Measurements from ENCODE around the gene ANKRD40. TPM values are rescaled to one million over a fixed set of nuclear protein-coding genes. Genes with fewer than 3 reads are reported as not detected.

Gene ANKRD40
- total RNA-seq, 4 donors from 2014 or later = 18.2 to 24.7 (median 21.4) TPM

DNA sequence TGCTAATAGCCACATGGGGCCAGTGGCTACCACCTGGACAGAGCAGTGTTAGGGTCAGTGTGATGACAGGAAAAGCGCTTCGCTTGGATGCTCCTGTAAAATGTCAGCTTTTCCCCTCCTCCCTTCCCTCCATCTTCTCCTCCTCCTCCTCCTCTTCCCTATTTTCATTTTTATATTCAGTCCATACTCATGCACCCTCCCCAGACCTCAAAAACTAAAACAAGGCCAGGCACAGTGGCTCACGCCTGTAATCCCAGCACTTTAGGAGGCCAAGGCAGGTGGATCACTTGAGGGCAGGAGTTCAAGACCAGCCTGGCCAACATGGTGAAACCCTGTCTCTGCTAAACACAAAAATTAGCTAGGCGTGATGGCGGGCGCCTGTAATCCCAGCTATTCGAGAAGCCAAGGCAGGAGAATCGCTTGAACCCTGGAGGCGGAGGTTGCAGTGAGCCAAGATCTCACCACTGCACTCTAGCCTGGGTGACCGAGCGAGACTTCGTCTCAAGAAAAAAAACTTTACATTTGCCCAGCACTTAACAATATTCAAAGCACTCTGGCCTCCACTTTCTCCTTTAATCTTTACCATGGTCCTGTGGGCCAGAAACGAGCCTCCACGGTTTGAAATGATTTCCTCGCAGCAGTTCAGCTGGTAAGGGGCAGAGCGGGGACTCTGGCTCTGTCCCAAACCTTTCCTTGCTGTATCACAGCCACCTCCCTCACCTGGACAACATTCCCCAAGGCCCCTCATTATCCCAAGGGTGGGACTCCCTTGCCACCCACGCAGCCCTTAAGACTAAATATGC is 21.8 kb downstream of the ANKRD40 start:
- Histone ChIP-seq H3K9me3 (no peaks in the 10 kb centered on the region), H3K4me1 (peaks cover 0 to 67% (median 10%) of the 10 kb centered on the region in 4 donors), H3K4me3 (peak overlapping the region in 1 of 4 donors; percentile 10), H3K27me3 (no peaks in the 10 kb centered on the region), H3K36me3 (no peaks in the 10 kb centered on the region), H3K27ac (peak overlapping the region in 3 of 4 donors; percentile 67 to 91 (median 89))
- DNase-seq = no peak
- TF ChIP-seq POLR2A (IDR thresholded peaks at IDR 0.05) = no peak
- TF ChIP-seq, protein P1, sequence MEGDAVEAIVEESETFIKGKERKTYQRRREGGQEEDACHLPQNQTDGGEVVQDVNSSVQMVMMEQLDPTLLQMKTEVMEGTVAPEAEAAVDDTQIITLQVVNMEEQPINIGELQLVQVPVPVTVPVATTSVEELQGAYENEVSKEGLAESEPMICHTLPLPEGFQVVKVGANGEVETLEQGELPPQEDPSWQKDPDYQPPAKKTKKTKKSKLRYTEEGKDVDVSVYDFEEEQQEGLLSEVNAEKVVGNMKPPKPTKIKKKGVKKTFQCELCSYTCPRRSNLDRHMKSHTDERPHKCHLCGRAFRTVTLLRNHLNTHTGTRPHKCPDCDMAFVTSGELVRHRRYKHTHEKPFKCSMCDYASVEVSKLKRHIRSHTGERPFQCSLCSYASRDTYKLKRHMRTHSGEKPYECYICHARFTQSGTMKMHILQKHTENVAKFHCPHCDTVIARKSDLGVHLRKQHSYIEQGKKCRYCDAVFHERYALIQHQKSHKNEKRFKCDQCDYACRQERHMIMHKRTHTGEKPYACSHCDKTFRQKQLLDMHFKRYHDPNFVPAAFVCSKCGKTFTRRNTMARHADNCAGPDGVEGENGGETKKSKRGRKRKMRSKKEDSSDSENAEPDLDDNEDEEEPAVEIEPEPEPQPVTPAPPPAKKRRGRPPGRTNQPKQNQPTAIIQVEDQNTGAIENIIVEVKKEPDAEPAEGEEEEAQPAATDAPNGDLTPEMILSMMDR (IDR thresholded peaks at IDR 0.05) = no peak

DNA sequence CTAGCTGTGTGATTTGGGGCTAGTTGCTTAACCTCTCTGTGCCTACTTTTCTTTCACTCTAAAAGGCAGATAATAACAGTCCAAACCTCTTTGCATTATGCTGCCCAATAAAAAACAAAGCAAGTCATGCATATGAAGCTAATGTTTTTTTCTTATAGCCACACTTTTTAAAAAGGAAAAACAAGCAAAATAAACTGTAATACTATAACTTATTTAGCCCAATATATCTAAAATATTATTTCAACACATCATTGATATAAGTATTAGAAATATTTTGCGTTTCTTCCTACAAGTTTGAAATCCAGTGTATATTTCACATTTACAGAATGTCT is 22.4 kb downstream of the ANKRD40 start:
- TF ChIP-seq POLR2A (IDR thresholded peaks at IDR 0.05) = no peak
- TF ChIP-seq, protein P1 (IDR thresholded peaks at IDR 0.05) = no peak
- H3K9me3 ChIP-seq = no peaks in the 10 kb centered on the region
- no peak for DNase-seq
- H3K4me3 ChIP-seq = no peak overlapping the region
- H3K4me1 ChIP-seq = peaks cover 0 to 61% (median 7%) of the 10 kb centered on the region in 4 donors
- H3K36me3 ChIP-seq = no peaks in the 10 kb centered on the region
- H3K27me3 ChIP-seq = no peaks in the 10 kb centered on the region
- H3K27ac ChIP-seq = peak overlapping the region in 3 of 4 donors; percentile 67 to 91 (median 89)

DNA sequence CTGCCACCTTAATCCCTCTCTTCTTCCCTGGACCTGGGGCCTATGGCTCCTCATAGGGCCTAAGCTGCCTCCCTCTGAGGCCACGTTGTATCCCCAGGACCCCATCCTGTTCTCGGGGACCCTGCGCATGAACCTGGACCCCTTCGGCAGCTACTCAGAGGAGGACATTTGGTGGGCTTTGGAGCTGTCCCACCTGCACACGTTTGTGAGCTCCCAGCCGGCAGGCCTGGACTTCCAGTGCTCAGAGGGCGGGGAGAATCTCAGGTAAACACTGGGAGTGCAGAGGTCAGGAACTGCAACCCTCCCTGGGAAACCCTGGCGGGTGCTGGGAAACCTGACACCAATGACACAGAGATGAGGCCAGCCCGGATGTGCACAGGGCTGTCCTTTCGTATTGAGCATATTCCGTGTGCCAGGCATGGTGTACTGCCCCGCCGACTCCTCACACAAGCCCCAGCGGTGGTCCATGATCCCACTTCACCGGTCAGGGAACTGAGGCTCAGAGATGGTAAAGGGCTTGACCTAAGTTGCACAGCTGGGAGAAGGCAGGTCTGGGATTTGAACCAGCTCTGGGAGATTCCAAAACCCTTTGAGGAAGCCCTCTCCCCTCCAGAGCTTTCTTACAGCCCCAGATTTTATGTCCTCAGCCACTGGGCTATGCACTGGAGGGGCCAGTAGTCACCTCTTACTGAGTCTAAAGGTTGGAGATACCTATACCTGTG is 22.9 kb downstream of the ANKRD40 start:
- H3K27ac ChIP-seq = peak overlapping the region in 3 of 4 donors; percentile 67 to 91 (median 89)
- H3K9me3 ChIP-seq = no peaks in the 10 kb centered on the region
- no peaks in the 10 kb centered on the region for H3K36me3 ChIP-seq
- peaks cover 0 to 56% (median 7%) of the 10 kb centered on the region in 4 donors for H3K4me1 ChIP-seq
- no peaks in the 10 kb centered on the region for H3K27me3 ChIP-seq
- H3K4me3 ChIP-seq = no peak overlapping the region
- DNase-seq = peak in 2 of 3 donors; percentile 82 to 83
- TF ChIP-seq, protein P1 (IDR thresholded peaks at IDR 0.05) = peak in 1 of 6 experiments; percentile 13
- peak; percentile 17 to 52 for TF ChIP-seq POLR2A (IDR thresholded peaks at IDR 0.05)

DNA sequence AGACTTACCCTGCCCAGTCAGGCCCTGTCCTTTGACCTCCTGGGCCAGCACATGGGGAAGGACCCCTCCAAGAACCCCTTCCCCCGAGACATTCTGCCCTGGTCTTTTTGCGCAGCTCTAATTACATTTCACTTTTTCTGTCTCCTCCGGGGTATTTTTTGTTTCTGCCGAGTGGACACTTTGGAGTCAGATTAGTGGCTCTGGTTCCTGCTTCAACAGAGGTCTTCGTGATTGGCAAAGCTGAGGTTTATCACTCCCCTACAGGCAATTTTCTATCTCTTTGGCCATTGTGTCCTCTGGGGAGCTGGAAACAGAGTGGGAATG is 23.5 kb downstream of the ANKRD40 start:
- H3K27me3 ChIP-seq = no peaks in the 10 kb centered on the region
- no peak for DNase-seq
- TF ChIP-seq POLR2A (IDR thresholded peaks at IDR 0.05) = no peak
- TF ChIP-seq, protein P1 (IDR thresholded peaks at IDR 0.05) = no peak
- no peaks in the 10 kb centered on the region for H3K36me3 ChIP-seq
- no peaks in the 10 kb centered on the region for H3K9me3 ChIP-seq
- peaks cover 0 to 50% (median 7%) of the 10 kb centered on the region in 4 donors for H3K4me1 ChIP-seq
- peak overlapping the region in 3 of 4 donors; percentile 67 to 91 (median 89) for H3K27ac ChIP-seq
- no peak overlapping the region for H3K4me3 ChIP-seq

DNA sequence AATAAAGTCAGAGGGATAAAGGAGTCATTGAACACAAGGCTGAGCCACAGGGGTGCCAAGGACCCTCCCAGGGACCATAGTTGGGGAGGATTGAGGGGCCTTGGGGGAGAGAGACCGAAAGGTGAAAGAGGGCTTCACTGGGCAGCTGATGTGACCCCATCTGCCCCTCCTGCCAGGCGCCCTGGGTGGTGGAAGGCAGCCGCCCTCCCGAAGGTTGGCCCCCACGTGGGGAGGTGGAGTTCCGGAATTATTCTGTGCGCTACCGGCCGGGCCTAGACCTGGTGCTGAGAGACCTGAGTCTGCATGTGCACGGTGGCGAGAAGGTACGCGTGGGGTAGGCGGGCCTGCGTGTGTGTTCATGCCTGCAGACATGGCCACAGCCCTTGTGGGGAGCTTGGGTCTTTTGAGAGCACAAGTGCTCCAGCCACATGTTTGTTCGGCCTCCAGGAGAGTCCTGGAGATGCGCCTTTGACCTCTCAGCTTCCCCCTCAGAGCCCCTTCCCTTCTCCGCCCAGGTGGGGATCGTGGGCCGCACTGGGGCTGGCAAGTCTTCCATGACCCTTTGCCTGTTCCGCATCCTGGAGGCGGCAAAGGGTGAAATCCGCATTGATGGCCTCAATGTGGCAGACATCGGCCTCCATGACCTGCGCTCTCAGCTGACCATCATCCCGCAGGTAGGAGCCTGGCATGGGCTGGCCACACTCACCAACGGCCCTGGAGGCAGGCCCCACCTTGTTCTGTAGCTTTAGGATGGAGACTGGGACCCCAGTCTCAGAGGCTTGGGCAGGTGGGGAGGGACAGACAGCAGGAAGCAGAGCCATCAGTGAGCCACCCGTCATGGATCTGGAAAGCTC is 24.1 kb downstream of the ANKRD40 start:
- no peaks in the 10 kb centered on the region for H3K36me3 ChIP-seq
- peaks cover 0 to 45% (median 7%) of the 10 kb centered on the region in 4 donors for H3K4me1 ChIP-seq
- no peak overlapping the region for H3K4me3 ChIP-seq
- peak overlapping the region in 3 of 4 donors; percentile 67 to 91 (median 89) for H3K27ac ChIP-seq
- no peak for DNase-seq
- no peaks in the 10 kb centered on the region for H3K9me3 ChIP-seq
- no peak for TF ChIP-seq POLR2A (IDR thresholded peaks at IDR 0.05)
- TF ChIP-seq, protein P1 (IDR thresholded peaks at IDR 0.05) = no peak
- no peaks in the 10 kb centered on the region for H3K27me3 ChIP-seq

Data from Peyer's patch (tissue), 4 donors.